Mucosa of rectum (tissue), 2 donors: ENCODE results near the gene PHF23.

Experiments
- H3K27ac ChIP-seq, 2 donors: one replicate each; pipeline ENCODE4 v1.7.0; 2013; ENCODE audit warnings: inconsistent platforms in 2 of 2, low read depth in 2 of 2, low read length in 2 of 2
- H3K27me3 ChIP-seq, 2 donors: one replicate each; pipeline ENCODE4 v1.7.0; 2013; ENCODE audit warnings: low read length in 2 of 2; ENCODE audit not compliant: control insufficient read depth in 2 of 2, insufficient read depth in 2 of 2
- H3K36me3 ChIP-seq, 2 donors: one replicate each; pipeline ENCODE4 v1.7.0; 2013; ENCODE audit warnings: low read length in 2 of 2; ENCODE audit not compliant: control insufficient read depth in 2 of 2, insufficient read depth in 2 of 2
- H3K4me1 ChIP-seq, 2 donors: one replicate each; pipeline ENCODE4 v1.7.0; 2013; ENCODE audit warnings: low read length in 2 of 2, mild to moderate bottlenecking in 1 of 2; ENCODE audit not compliant: control insufficient read depth in 2 of 2, insufficient read depth in 2 of 2
- H3K4me3 ChIP-seq, 2 donors: one replicate each; pipeline ENCODE4 v1.7.0; 2013; ENCODE audit warnings: low read length in 2 of 2
- H3K9ac ChIP-seq, 2 donors: one replicate each; pipeline ENCODE4 v1.7.0; 2013; ENCODE audit warnings: low read length in 2 of 2, low read depth in 1 of 2, mild to moderate bottlenecking in 1 of 2
- H3K9me3 ChIP-seq, 2 donors: one replicate each; pipeline ENCODE4 v1.7.0; 2013; ENCODE audit warnings: low read length in 2 of 2; ENCODE audit not compliant: control insufficient read depth in 2 of 2
- donor health status: healthy.
- donor health status: Normal muscosa, but diverticular disease.

The PHF23 gene

GRCh38 chr17:7204828-7205461 is 34.3 kb downstream of the PHF23 start:
- Histone ChIP-seq H3K27ac (peak overlapping the region in 1 of 2 donors; percentile 58), H3K36me3 (peaks cover 0 to 5% of the 10 kb centered on the region in 2 donors), H3K27me3 (peaks cover 0 to 2% of the 10 kb centered on the region in 2 donors), H3K4me3 (peak overlapping the region; percentile 61 to 79), H3K9me3 (no peaks in the 10 kb centered on the region), H3K4me1 (peaks cover 0 to 3% of the 10 kb centered on the region in 2 donors), H3K9ac (peak overlapping the region; percentile 28 to 65)

- peak overlapping the region in 1 of 2 donors; percentile 58 for H3K27ac ChIP-seq
- peaks cover 0 to 5% of the 10 kb centered on the region in 2 donors for H3K36me3 ChIP-seq
- peak overlapping the region; percentile 61 to 79 for H3K4me3 ChIP-seq
- no peaks in the 10 kb centered on the region for H3K9me3 ChIP-seq
- no peak overlapping the region for H3K9ac ChIP-seq
- peaks cover 0 to 3% of the 10 kb centered on the region in 2 donors for H3K4me1 ChIP-seq
- peaks cover 0 to 2% of the 10 kb centered on the region in 2 donors for H3K27me3 ChIP-seq
Measured at GRCh38 chr17:7204336-7204735, 34.9 kb downstream of the PHF23 start.

- Histone ChIP-seq H3K27me3 (peaks cover 0 to 2% of the 10 kb centered on the region in 2 donors), H3K9ac (no peak overlapping the region), H3K27ac (no peak overlapping the region), H3K4me3 (no peak overlapping the region), H3K36me3 (peaks cover 0 to 5% of the 10 kb centered on the region in 2 donors), H3K4me1 (peaks cover 0 to 3% of the 10 kb centered on the region in 2 donors), H3K9me3 (no peaks in the 10 kb centered on the region)
Measured at GRCh38 chr17:7203391-7203790, 35.9 kb downstream of the PHF23 start.

- Histone ChIP-seq H3K4me1 (no peaks in the 10 kb centered on the region), H3K27me3 (no peaks in the 10 kb centered on the region), H3K27ac (no peak overlapping the region), H3K9ac (no peak overlapping the region), H3K36me3 (peaks cover 0 to 4% of the 10 kb centered on the region in 2 donors), H3K9me3 (no peaks in the 10 kb centered on the region), H3K4me3 (no peak overlapping the region)
Measured at GRCh38 chr17:7196651-7197401, 42.4 kb downstream of the PHF23 start.

- H3K4me1 ChIP-seq = no peaks in the 10 kb centered on the region
- no peaks in the 10 kb centered on the region for H3K9me3 ChIP-seq
- no peak overlapping the region for H3K4me3 ChIP-seq
- H3K36me3 ChIP-seq = peaks cover 0 to 4% of the 10 kb centered on the region in 2 donors
- no peaks in the 10 kb centered on the region for H3K27me3 ChIP-seq
- no peak overlapping the region for H3K27ac ChIP-seq
- no peak overlapping the region for H3K9ac ChIP-seq
Measured at GRCh38 chr17:7195971-7196370, 43.3 kb downstream of the PHF23 start.

GRCh38 chr17:7192271-7192937 is 46.9 kb downstream of the PHF23 start:
- H3K9ac ChIP-seq = no peak overlapping the region
- peaks cover 0 to 4% of the 10 kb centered on the region in 2 donors for H3K36me3 ChIP-seq
- H3K27ac ChIP-seq = no peak overlapping the region
- no peak overlapping the region for H3K4me3 ChIP-seq
- no peaks in the 10 kb centered on the region for H3K27me3 ChIP-seq
- no peaks in the 10 kb centered on the region for H3K4me1 ChIP-seq
- no peaks in the 10 kb centered on the region for H3K9me3 ChIP-seq

- no peaks in the 10 kb centered on the region for H3K9me3 ChIP-seq
- no peaks in the 10 kb centered on the region for H3K4me1 ChIP-seq
- H3K9ac ChIP-seq = no peak overlapping the region
- no peaks in the 10 kb centered on the region for H3K27me3 ChIP-seq
- H3K4me3 ChIP-seq = no peak overlapping the region
- no peak overlapping the region for H3K27ac ChIP-seq
- peaks cover 0 to 4% of the 10 kb centered on the region in 2 donors for H3K36me3 ChIP-seq
Measured at GRCh38 chr17:7191571-7192270, 47.5 kb downstream of the PHF23 start.

- H3K4me1 ChIP-seq = no peaks in the 10 kb centered on the region
- H3K27me3 ChIP-seq = no peaks in the 10 kb centered on the region
- H3K36me3 ChIP-seq = no peaks in the 10 kb centered on the region
- no peaks in the 10 kb centered on the region for H3K9me3 ChIP-seq
- H3K9ac ChIP-seq = no peak overlapping the region
- H3K4me3 ChIP-seq = no peak overlapping the region
- no peak overlapping the region for H3K27ac ChIP-seq
Measured at GRCh38 chr17:7191069-7191468, 48.2 kb downstream of the PHF23 start.

- Histone ChIP-seq H3K9me3 (no peaks in the 10 kb centered on the region), H3K4me1 (no peaks in the 10 kb centered on the region), H3K27ac (no peak overlapping the region), H3K27me3 (no peaks in the 10 kb centered on the region), H3K4me3 (no peak overlapping the region), H3K9ac (no peak overlapping the region), H3K36me3 (no peaks in the 10 kb centered on the region)
Measured at GRCh38 chr17:7190276-7190917, 48.9 kb downstream of the PHF23 start.
